Posterior vena cava (tissue), 2 donors: Measurements from ENCODE around the gene FERMT2. TPM values are rescaled to one million over a fixed set of nuclear protein-coding genes. Genes with fewer than 3 reads are reported as not detected.
"Not testable (repeated sequence)": the region's sequence is repeated elsewhere in the genome, so short reads cannot be mapped to it uniquely, and the experiment has no call there.

ENCODE experiments used
- DNase-seq: peaks from one replicate; pipeline ENCODE4 v3.0.0-alpha.2; 2020; ENCODE audit warnings: low spot score
- intact Hi-C, 2 donors: fragments of 100-400 bp; cut with DNase I; formaldehyde crosslinking; loops; one replicate each; pipeline versions ENCODE4 v1.14.1 to v1.14.2; 2022 to 2023
- total RNA-seq, 2 donors: library from RNA; stranded (reverse); fragmentation: NEBNext Ultra II Directional; extraction: Animal tissue kit (Norgen Biotek cat#: 25700); gene quantifications; one replicate each; pipeline ENCODE4 v1.2.1, GENCODE V29; 2021
- donor health status: DM: yes; HTN: yes; CAD: no.
- donor health status: DM: yes; HTN: yes; CAD: no.

The FERMT2 gene
- total RNA-seq, 2 donors from 2014 or later, result 295 to 326 TPM

DNA sequence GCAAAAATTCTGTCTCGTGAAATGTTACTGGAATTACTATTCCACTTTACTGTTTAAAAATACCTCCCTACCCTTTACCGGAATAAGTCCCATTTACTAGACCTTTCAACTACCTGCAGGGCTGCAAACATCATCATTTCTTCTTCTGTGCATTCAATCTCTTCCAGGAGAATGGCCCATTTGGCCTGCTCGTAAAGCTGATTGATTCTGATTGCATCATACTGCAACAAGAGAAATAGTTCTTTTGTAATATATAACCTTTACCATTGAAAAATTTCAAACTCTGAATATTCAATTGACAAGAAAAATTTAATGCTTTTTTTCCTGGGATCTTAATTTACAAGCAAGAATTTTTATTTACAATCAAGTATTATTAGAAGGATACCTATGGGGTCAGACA lies 72.4 kb downstream of the FERMT2 start:
- no peak for DNase-seq
- intact Hi-C loops, result no loop called here

DNA sequence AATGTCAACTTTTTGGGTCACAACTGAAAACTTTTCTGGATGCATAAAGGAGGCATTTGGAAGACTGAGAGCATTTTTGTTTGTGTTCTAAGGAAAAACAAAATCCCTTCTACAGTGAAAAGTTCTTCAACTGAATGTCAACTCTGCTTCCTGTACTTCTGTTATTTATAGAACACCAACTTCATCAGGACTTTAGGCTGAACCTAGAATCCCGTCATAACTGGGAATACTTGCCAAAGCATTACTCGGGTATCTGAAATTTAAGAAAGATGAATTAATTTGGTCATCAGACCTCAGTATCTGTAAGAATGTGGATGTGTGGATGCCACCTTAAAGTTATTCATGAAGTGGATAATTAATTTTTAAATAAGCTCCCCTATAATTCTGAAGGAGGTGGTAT lies 73.2 kb downstream of the FERMT2 start:
- no peak for DNase-seq
- intact Hi-C loops, result no loop called here

DNA sequence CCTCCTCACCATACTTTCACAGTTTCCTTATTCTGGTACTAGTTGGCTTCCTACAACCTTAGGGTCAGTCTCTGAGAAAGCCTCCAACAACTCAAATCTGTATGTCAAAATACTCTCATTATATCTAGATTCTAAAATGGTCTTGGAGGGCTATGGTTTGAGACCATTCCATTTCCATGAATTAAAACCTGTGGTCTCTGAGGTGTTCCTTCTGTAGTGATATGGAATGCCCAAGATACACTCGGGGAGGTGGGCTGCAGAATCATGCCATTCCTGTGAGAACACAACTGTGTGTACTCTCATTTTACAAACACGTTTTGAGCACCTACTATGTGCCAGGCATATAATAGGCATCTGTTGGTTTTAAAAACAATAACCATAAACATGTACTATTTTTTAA lies 74.0 kb downstream of the FERMT2 start:
- intact Hi-C loops, result no loop called here
- no peak for DNase-seq

DNA sequence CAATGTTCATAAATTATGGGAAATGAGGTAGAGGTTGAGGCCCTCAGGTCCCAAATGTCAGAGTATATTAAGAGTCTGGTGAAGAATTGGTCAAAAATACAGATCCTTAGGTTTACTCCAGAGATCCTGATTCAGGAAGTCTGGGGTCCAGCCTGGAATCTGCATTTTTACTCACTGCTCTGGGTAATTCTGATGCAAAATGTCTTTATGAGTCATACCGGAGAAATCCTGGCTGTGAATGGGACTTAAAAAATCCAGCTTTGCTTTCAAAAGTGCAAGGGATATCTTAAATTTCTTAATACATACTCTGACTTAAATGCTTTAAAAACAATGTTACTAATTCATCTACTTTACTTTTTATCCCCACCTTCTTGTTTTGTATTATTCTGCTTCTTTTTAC lies 74.5 kb downstream of the FERMT2 start:
- intact Hi-C loops, result no loop called here

DNA sequence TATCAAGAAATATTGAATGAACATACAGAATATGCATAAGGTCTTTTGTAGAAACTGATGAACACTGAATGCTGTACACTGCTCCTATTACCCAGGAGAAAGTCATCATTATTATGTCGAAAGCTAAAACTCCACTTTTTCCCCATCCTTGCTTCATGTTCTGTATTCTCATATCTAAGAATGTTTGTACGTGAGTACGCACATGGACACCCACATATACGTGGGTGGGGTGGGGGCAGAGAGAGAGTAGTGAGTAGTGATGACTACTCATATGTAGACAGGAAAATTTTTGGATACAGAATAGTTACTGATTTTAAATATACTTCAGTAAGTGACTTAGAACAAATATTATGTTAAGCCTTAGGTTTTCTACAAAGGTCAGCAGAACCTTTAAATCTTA lies 75.1 kb downstream of the FERMT2 start:
- intact Hi-C loops, result no loop called here
- no peak for DNase-seq

More for the DNA sequence above, 74.5 kb downstream of the FERMT2 start:
- DNase-seq, result no peak

DNA sequence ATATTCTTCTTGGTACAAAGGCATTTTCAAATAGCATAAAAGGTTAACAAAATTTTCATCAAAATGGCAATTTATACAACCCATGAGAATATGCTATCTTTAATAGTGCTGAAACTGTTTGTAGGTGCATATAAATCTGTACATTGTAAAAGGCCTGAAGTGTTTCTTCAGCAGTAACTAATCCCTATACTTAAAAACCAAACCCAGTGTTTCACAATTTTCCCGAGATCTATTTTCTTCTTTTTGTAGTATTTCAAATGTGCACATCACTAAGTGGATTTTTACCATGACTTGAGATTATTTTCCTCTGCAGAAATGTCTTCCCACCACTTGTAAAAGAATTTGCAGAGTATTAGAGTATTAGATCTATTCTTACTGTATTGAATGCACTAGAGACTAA lies 76.5 kb downstream of the FERMT2 start:
- DNase-seq, result no peak
- intact Hi-C loops, result no loop called here

DNA sequence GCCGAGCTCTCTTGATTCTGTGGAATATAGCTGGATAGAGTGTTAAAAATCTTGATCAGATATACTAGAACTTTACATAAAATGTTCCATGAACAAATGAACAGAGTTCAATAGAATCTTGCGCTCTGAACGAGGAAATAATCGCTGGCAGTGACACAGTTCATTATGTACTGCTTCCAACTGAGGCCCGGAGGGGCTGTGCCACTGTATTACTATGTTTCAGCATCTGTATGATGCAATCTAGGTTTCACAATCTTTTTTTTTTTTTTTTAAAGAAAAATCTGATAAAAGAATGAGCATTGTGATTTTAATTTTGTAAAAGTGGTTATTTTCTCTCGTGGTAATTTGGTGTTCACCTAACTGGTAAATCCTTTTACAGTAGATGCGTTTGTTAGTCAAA lies 77.2 kb downstream of the FERMT2 start:
- no peak for DNase-seq
- intact Hi-C loops, result no loop called here

DNA sequence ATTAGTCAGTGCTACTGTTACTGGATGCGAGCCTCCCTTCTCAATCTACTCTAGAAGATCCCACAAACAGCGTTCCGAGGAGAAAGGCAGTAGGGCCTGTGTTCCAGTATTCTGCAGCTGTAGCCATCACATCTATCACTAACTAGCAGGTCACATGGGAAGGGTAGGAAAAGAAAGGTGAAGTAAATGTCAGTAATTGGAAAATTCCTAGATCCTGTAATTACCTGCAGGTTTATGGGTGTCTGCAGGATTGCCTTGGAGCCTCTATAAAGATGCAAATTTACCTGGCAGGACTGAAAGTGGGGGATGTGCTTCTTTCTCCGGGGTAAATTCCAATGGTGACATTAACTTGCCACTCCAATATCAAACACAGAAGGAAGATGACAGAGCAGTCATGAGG lies 77.8 kb downstream of the FERMT2 start:
- DNase-seq, result no peak
- intact Hi-C loops, result no loop called here

DNA sequence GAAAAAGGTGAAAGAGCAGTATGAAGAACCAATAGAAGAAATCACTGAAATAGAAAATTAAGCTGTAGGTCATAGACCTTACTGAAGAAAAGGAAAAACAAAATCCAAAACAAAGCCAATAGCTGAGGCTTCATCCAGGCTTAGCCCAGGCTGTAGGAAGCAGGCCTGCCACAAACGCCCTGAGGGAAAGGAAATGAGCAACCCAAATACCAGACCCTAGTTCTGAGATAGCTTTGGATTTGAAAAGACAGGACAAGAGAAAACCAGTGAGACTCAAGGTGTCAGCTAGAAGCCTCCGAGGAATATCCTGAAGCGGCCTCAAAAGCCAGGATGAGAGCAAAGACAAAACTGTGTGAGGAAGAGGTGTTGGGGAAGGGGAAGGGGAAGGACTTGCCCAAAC lies 79.2 kb downstream of the FERMT2 start:
- DNase-seq, result no peak
- intact Hi-C loops, result no loop called here

DNA sequence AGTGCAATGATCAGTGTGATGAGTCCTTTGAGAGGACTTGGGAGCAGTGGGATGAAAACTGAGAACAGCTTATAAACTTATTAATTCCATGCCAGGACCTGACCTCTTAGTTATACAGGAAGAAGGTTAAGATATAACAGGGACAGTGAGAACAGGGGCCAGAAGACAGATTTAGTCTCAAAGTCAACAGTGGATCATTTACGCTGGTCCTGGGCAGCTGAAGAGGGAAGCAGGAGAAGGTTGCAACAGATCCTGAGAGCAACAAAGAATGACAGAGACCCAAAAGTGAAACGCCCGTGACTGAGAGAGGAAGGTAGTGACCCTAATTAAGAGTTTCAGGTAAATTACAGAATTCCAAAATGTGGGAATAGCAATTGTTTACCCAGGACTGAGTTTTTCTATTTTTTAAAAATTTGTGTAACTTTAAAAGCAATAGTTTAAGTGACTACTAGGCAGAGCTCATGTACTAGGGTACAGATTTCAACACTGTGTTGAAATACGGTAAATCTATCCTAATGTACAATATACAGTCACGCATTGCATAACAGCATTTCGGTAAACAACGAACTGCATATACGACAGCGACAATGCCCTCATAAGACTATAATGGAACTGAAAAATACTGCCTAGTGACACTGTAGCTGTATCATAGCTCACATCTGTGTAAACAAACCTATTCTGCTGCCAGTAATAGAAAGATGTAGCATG lies 81.8 kb downstream of the FERMT2 start:
- DNase-seq, result no peak
- intact Hi-C loops, result no loop called here

DNA sequence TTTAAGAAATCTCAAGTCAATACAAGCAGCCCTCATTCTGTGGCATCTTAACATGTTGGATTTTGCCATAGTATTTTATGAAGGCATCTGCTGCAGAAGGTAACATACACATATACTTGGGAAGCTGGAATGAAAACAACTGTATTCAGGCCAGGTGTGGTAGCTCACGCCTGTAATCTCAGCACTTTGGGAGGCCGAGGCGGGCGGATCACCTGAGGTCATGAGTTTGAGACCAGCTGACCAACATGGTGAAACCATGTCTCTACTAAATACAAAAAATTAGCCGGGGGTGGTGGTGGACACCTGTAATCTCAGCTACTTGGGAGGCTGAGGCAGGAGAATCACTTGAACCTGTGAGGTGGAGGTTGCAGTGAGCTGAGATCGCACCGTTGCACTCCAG lies 86.0 kb downstream of the FERMT2 start:
- intact Hi-C loops, DNase-seq: not testable (repeated sequence)

DNA sequence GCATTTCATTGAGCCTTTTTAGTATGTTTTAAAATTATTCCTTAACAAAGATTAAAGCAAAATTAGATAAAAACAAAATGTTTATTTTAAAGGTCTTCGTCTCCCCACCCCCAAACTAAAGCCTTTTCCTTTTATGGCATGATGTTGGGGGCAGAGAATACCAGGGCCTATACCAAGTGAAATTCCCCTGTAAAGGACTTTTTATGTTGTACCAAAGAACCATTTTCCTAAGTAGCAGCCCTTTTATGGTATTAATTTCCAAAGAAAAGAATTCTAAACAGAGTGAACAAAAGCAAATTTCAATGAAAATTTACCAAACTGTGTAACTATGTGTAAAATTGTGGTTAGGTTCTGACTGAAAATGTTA lies 87.5 kb downstream of the FERMT2 start:
- intact Hi-C loops, result no loop called here
- DNase-seq, result no peak

DNA sequence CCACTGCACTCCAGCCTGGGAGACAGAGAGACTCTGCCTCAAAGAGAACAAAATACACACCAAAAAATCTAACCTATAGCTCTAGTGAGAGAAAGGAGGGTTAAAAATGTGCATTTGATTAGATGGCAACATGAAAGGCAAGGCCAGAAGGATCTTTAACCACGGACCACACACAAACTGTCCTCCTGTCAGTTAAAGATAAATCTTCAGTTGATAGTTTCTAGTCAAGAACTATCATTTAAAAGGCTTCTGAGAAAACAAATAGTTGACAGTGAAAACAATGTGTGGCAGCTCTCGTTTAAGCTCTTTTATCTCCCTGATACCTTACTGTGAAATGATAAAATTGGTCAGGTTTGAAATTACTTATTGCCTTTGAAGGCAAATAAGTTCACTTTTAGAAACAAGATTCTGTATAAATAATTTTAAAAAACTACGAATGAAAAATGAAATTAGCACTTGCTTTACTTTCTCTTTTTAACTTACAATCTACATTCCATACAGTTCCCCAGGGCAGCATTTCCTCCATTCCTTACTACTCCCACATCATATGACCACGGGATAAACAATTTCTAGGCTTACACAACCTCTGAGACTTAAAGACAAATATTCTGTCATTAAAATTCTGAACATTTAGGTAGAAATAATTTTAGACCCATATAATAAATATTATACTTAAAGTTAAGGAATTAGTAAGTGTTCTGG lies 88.1 kb downstream of the FERMT2 start:
- intact Hi-C loops, result no loop called here
- DNase-seq, result no peak

DNA sequence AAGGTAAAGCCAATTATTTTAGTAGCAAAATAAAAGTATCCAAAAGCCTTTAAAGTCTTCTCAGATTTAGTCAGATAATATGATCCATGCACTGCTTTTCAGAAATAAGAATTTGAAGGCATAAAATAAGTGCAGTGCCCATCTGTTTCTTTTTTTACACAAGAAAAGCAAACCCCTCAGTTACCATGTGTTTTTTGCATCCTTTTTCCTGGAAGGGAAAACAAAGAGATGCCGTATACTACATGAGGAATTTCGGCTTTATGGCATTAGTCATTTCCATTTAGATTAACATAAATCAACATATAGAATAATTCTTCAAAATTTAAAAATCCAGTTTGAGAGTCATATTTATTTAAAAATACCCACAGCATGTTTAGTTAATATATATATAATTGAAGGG lies 89.4 kb downstream of the FERMT2 start:
- intact Hi-C loops, result no loop called here
- no peak for DNase-seq

DNA sequence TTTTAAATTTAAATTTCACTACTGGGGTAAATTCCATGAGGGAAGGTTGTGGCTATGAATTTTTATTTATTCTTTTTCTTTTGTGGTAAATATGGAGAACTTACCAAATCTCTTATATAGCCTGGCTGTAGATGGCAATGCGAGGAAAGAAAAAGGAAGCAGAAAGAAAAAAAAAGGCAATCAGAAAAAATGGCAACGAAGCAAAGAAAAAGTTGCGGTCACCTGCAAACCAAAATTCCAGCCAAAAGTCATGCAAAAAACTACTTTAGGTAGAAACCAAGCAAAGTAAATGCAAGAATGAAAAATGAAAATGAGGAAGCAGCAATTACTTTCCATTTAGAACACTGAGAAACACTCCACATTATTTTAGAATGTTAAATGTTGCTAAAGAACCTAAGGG lies 89.9 kb downstream of the FERMT2 start:
- no peak for DNase-seq
- intact Hi-C loops, result no loop called here

DNA sequence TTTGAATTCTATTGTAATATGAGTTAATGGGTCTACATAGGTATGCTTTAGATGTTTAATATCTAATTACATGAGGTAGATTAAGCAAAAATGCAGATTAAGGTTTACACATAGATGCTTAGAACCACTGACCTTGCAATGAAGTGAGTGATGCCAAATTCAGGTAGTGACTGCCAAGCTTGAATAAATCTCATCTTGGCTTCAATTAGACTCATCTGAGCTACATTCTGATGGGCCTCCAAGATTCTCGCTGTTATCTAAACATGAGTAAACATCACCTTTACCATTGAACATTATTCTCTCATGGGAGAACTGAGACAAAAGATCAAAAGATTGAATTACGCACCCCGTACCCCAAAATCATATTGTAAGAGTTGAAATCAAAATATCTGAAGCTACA lies 90.6 kb downstream of the FERMT2 start:
- no peak for DNase-seq
- intact Hi-C loops, result no loop called here

DNA sequence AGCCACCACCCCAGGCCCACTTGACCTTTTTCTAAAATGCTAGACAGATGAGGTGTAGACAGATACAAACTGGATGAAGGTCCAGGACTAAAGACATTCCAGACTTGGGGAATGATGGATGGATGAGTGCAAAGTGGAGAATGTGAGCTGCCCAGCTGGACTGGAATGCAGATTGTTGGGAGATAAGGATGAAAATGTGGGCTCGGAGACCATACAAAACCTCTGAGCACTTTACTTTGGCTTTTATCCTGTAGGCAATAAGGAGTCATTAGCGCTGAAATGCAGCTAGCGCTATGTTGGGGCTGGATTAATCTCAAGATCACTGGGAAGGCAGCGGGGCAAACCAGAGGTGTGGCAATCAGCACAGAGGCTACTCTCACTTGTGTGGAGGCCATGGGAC lies 94.7 kb downstream of the FERMT2 start:
- no peak for DNase-seq
- intact Hi-C loops, result no loop called here

DNA sequence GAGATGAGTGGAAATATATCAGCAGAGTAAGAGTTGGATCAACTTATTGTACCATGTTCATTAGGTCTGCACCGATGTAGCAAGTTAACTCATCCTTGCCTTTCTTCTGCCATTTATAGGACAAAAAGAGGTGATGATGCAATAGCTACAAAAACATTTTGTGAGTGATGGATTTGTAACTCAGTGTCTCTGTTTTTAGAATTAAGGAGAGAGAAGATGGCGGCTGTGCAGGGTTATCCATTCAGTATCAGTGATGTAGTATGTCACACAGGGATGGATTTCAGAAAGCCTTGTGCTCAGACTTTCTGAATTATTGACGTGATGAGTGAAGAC lies 97.4 kb downstream of the FERMT2 start:
- no peak for DNase-seq
- intact Hi-C loops, result loop anchor here in 1 of 2 donors (5.0 kb wide), 1 partner anchor 586 kb away; the partner anchor contains the start of gene PTGDR

DNA sequence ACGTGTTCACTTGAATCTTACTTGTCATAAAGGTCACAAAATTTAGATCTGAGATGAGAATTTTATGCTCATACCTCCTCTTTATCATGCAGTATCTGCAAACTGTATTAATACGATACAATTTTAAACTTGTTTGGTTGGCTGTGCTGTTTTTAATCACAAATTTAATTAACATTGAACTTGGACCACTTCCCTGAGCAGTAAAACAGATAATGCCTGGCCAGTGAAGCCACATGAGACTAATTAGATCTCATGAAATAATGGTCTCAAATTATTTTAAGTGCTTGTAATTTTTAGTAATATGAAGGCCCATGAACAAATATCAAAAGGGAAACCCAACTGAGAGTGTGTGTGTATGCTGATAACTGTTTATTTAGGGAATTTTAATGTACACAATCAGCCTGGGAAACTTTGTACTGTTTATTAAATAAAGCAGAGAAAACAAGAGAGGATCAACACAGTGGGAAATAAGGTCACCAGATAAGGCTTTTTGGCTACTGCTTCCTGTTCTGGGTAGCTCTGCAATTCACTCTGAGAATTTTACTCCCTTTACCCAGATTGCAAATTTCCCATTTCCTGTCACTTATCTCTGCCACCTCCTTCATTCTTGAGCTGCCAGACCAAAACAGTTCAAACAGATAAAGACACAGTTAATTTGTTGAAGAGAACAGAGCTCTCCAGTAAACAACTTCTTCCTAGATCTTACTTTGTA lies 97.9 kb downstream of the FERMT2 start:
- intact Hi-C loops, result loop anchor here in 1 of 2 donors (5.0 kb wide), 1 partner anchor 586 kb away; the partner anchor contains the start of gene PTGDR

DNA sequence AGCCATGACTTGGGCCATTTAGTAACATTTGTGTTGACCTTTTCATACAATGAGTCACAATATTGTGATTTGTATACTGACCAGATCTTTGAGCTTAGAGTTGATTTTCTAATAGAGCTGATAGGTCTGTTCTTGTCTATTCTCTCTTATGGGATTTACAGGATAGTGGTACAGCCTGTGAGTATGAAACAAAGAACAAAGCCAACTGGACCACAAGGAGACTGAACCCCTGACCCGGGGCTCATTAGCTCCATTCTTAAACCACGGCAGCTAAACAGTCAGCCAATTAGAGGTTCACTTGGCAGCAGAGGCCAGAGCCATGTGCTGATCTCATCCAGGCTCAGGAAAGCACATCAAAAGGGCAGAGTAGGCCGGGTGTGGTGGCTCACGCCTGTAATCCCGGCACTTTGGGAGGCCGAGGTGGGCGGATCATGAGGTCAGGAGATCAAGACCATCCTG lies 100.4 kb downstream of the FERMT2 start:
- DNase-seq, result no peak
- intact Hi-C loops, result loop anchor here in 1 of 2 donors (5.0 kb wide), 1 partner anchor 583 kb away; the partner anchor contains the start of gene PTGDR

More for the DNA sequence above, 97.9 kb downstream of the FERMT2 start:
- no peak for DNase-seq
